GM12878 (cell line): ENCODE data around the gene CREB5. TPM values are rescaled to one million over a fixed set of nuclear protein-coding genes. Genes with fewer than 3 reads are reported as not detected.

Experiments
- ATAC-seq: fragments of 200-7000 bp; cut with Tn5 transposase; 3 replicates; pipeline ENCODE4 v1.9.1; 2020; ENCODE audit warnings: mild to moderate bottlenecking, moderate library complexity
- BruUV-seq: library from RNA; stranded (reverse); fragments of 400-500 nt; replicated peaks from 2 replicates; lab custom pipeline; 2021; lab: Mats Ljungman, UMichigan
- CTCF ChIA-PET: fragments of 300-600 bp; sonication (Branson Sonifier 250); formaldehyde crosslinking; extraction: SDS; loops from one replicate; lab custom pipeline; 2021; ENCODE audit warnings: inconsistent platforms; lab: Yijun Ruan, JAX
- POLR2A ChIA-PET: fragments of 350-600 bp; formaldehyde crosslinking; extraction: SDS; loops from one replicate; lab custom pipeline; 2021; ENCODE audit warnings: inconsistent platforms; lab: Charles Lee
- RAD21 ChIA-PET: fragments of 300-600 bp; sonication (Branson Sonifier 250); formaldehyde crosslinking; loops from one replicate; lab custom pipeline; 2023; ENCODE audit warnings: antibody characterized with exemption; ENCODE audit not compliant: unreplicated experiment; lab: Charles Lee
- SMC1A ChIA-PET: fragments of 300-600 bp; sonication (Branson Sonifier 250); formaldehyde crosslinking; loops from one replicate; lab custom pipeline; 2023; ENCODE audit not compliant: unreplicated experiment, uncharacterized antibody; lab: Charles Lee
- DNase-seq: peaks from one replicate; pipeline ENCODE4 v3.0.0-alpha.2; 2011; ENCODE audit warnings: low read depth, low spot score
- FAIRE-seq: peaks from 3 replicates; lab custom pipeline; 2011; peaks lifted over from hg19 to GRCh38; lab: Jason Lieb, UNC
- H2AFZ ChIP-seq: 2 replicates; pipeline ENCODE4 v1.6.0; 2011; ENCODE audit warnings: low read depth, low read length, control low read depth; ENCODE audit not compliant: control insufficient read depth
- H3K27ac ChIP-seq: 2 replicates; pipeline ENCODE4 v1.5.1; 2011; ENCODE audit warnings: control low read depth; ENCODE audit not compliant: control insufficient read depth, insufficient read depth
- H3K27me3 ChIP-seq, 2 experiments: replicated peaks in 1 of 2; 2 replicates each; pipeline versions ENCODE4 v1.6.0 to v1.6.1; 2011; ENCODE audit warnings: low read length in 1 of 2; ENCODE audit not compliant: control insufficient read depth in 2 of 2, insufficient read depth in 2 of 2
- H3K36me3 ChIP-seq, 2 experiments: 2 replicates each; pipeline ENCODE4 v1.5.1; 2011; ENCODE audit warnings: low read length in 1 of 2; ENCODE audit not compliant: control insufficient read depth in 2 of 2, insufficient read depth in 2 of 2
- H3K4me1 ChIP-seq: 2 replicates; pipeline ENCODE4 v1.6.1; 2011; ENCODE audit warnings: mild to moderate bottlenecking, low read length, moderate library complexity, mixed read lengths; ENCODE audit not compliant: control insufficient read depth, insufficient read depth
- H3K4me2 ChIP-seq: 2 replicates; pipeline ENCODE4 v1.6.0; 2011; ENCODE audit warnings: control low read depth; ENCODE audit not compliant: control insufficient read depth, insufficient read depth
- H3K4me3 ChIP-seq: fragments of 200-600 bp; sonication (generic); 2 replicates; pipeline ENCODE4 v1.5.1; 2016
- H3K79me2 ChIP-seq: 2 replicates; pipeline ENCODE4 v1.6.0; 2011; ENCODE audit warnings: low read length; ENCODE audit not compliant: control insufficient read depth, insufficient read depth
- H3K9ac ChIP-seq: 2 replicates; pipeline ENCODE4 v1.8.0; 2011; ENCODE audit warnings: low read length, control low read depth, mixed read lengths; ENCODE audit not compliant: control insufficient read depth, insufficient read depth
- H3K9me3 ChIP-seq: replicated peaks from 3 replicates; pipeline ENCODE4 v1.5.1; 2011; ENCODE audit warnings: mild to moderate bottlenecking, low read length; ENCODE audit not compliant: control insufficient read depth, insufficient read depth
- H4K20me1 ChIP-seq: 2 replicates; pipeline ENCODE4 v1.6.0; 2011; ENCODE audit not compliant: control insufficient read depth, insufficient read depth
- BACH1 ChIP-seq: fragments of 450-650 bp; IDR thresholded peaks from 2 replicates; pipeline ENCODE4 v1.6.1; 2017; ENCODE audit warnings: mild to moderate bottlenecking, borderline replicate concordance
- CBX3 ChIP-seq: fragments of 200-600 bp; sonication (generic); IDR thresholded peaks from 2 replicates; pipeline ENCODE4 v1.6.1; 2016; ENCODE audit warnings: low read depth, borderline replicate concordance
- CEBPZ ChIP-seq: fragments of 150-350 bp; IDR thresholded peaks from 2 replicates; pipeline ENCODE4 v1.6.1; 2016; ENCODE audit warnings: low read depth, low read length
- EED ChIP-seq: sonication (generic); IDR thresholded peaks from 2 replicates; pipeline ENCODE4 v1.6.1; 2016; ENCODE audit warnings: antibody characterized with exemption, low read depth
- ELK1 ChIP-seq: IDR thresholded peaks from 2 replicates; pipeline ENCODE4 v1.6.1; 2012; ENCODE audit warnings: low read depth, low read length, improper control_type of control experiment
- ETV6 ChIP-seq, 2 experiments: fragments of 450-650 bp in 1 of 2; IDR thresholded peaks in 1 of 2; conservative IDR thresholded peaks in 1 of 2; 2 replicates each; pipeline ENCODE4 v1.6.1; 2014; ENCODE audit warnings: antibody characterized with exemption in 1 of 2, borderline replicate concordance in 1 of 2, low read depth in 1 of 2, mild to moderate bottlenecking in 1 of 2, moderate library complexity in 1 of 2
- HCFC1 ChIP-seq: fragments of 150-350 bp; IDR thresholded peaks from 2 replicates; pipeline ENCODE4 v1.6.1; 2014; ENCODE audit warnings: low read length
- IRF3 ChIP-seq: fragments of 450-650 bp; IDR thresholded peaks from 2 replicates; pipeline ENCODE4 v1.6.1; 2014; ENCODE audit warnings: mild to moderate bottlenecking
- MEF2A ChIP-seq: IDR thresholded peaks from 2 replicates; pipeline ENCODE4 v1.6.1; 2011; ENCODE audit warnings: low read depth, mild to moderate bottlenecking, low read length, moderate library complexity; ENCODE audit not compliant: insufficient read depth
- MTA2 ChIP-seq: fragments of 450-650 bp; IDR thresholded peaks from 2 replicates; pipeline ENCODE4 v1.6.1; 2016; ENCODE audit warnings: low read depth, mild to moderate bottlenecking, moderate library complexity
- MXI1 ChIP-seq: fragments of 150-350 bp; IDR thresholded peaks from 2 replicates; pipeline ENCODE4 v1.6.1; 2011; ENCODE audit warnings: low read depth, mild to moderate bottlenecking, inconsistent platforms, low read length, improper control_type of control experiment
- SREBF2 ChIP-seq: IDR thresholded peaks from 2 replicates; pipeline ENCODE4 v1.6.1; 2012; ENCODE audit warnings: mild to moderate bottlenecking, low read length
- WGBS: methylation state at CpG from one replicate; pipeline ENCODE4 v1.1.6; 2016; ENCODE audit warnings: low lambda C conversion rate; ENCODE audit not compliant: insufficient replicate concordance, insufficient coverage; ENCODE audit errors: missing lambda C conversion rate; 5-methylcytosine and 5-hydroxymethylcytosine counted together
- in situ Hi-C: fragments of 300-500 bp; cut with MboI; formaldehyde crosslinking; loops from 9 replicates; pipeline ENCODE4 v1.14.3; 2018; ENCODE audit warnings: mixed read lengths
- intact Hi-C: fragments of 100-400 bp; cut with micrococcal nuclease; formaldehyde crosslinking; loops from one replicate; pipeline ENCODE4 v1.14.2; 2022; ENCODE audit not compliant: unreplicated experiment
- polyA plus RNA-seq, 11 experiments: library from polyadenylated mRNA; depleted of rRNA in 4 of 11; unstranded in 6 of 11; stranded (reverse) in 5 of 11; fragments of >200 nt; fragmentation: Nextera tagmentation in 4 of 11; fragmentation: Illumina TruSeq in 1 of 11; extraction: Ambion mirVana in 4 of 11; extraction: Trizol in 1 of 11; gene quantifications; 1 replicate in 1 of 11; 2 replicates in 10 of 11; pipeline versions ENCODE4 v1.2.1 to v1.2.3, GENCODE V29; 2011 to 2016; ENCODE audit warnings: inconsistent platforms in 2 of 11, missing spikeins in 2 of 11, low read depth in 1 of 11
- total RNA-seq, 4 experiments: library from RNA; depleted of rRNA in 3 of 4; stranded (reverse); fragments of >200 nt in 3 of 4; fragmentation: Illumina TruSeq in 1 of 4; extraction: Trizol in 1 of 4; gene quantifications; 2 replicates each; pipeline versions ENCODE4 v1.2.1 to v1.2.3, GENCODE V29; 2013 to 2021

Gene CREB5
- total and polyA plus RNA-seq, 10 of the 15 experiments (the other 5 are each of a cell fraction or from before 2014, with no cell fraction given) = 12.9 to 74.1 (median 53.0) TPM

- FAIRE-seq (no peak), DNase-seq (no peak), ATAC-seq (peak; percentile 84)
- Histone ChIP-seq H3K79me2 (no peaks in the 10 kb centered on the region), H4K20me1 (no peaks in the 10 kb centered on the region), H3K4me1 (no peaks in the 10 kb centered on the region; the same call in 1 of the 2 replicates), H3K36me3 (no peaks in the 10 kb centered on the region), H3K27ac (no peak overlapping the region), H3K4me2 (no peak overlapping the region), H3K9ac (no peak overlapping the region), H3K4me3 (no peak overlapping the region), H2AFZ (no peak overlapping the region), H3K9me3 (no peaks in the 10 kb centered on the region), H3K27me3 (no peaks in the 10 kb centered on the region)
- ChIA-PET POLR2A (no interaction called here), SMC1A (no interaction called here), CTCF (interaction anchor here (0.8 to 1.0 kb wide), 2 partner anchors 11 to 472 kb away, joined by 3 to 4 read pairs; no protein-coding TSS in a partner anchor), RAD21 (no interaction called here)
- in situ Hi-C loops = loop anchor here (5.0 kb wide), 1 partner anchor 475 kb away; no protein-coding TSS in a partner anchor
- BruUV-seq = no TSS peak
- WGBS = 17% methylated on average over 5 of the region's 5 CpGs
- intact Hi-C loops = no loop called here
- TF ChIP-seq EED (0 out of 2 replicates have a peak, but pooled peaks have one; percentile 15), MEF2A (no peak), ELK1 (no peak)
These were observed 30.2 kb upstream of the CREB5 start for GRCh38 chr7:28382144-28382543.

- Histone ChIP-seq H3K9ac (no peak overlapping the region), H4K20me1 (no peaks in the 10 kb centered on the region), H3K79me2 (no peaks in the 10 kb centered on the region), H3K36me3 (no peaks in the 10 kb centered on the region), H3K9me3 (no peaks in the 10 kb centered on the region), H2AFZ (no peak overlapping the region), H3K27ac (no peak overlapping the region), H3K4me1 (no peaks in the 10 kb centered on the region; the same call in 1 of the 2 replicates), H3K4me3 (no peak overlapping the region), H3K4me2 (no peak overlapping the region), H3K27me3 (no peaks in the 10 kb centered on the region)
- no TSS peak for BruUV-seq
- ChIA-PET RAD21 (no interaction called here), POLR2A (no interaction called here), CTCF (no interaction called here), SMC1A (no interaction called here)
- in situ Hi-C loops (loop anchor here (5.0 kb wide), 1 partner anchor 473 kb away; no protein-coding TSS in a partner anchor), intact Hi-C loops (no loop called here)
- FAIRE-seq (no peak), DNase-seq (no peak), ATAC-seq (no peak)
- WGBS = 28% methylated on average over 8 of the region's 8 CpGs
- TF ChIP-seq ETV6 (conservative IDR thresholded peaks at IDR 0.05 in 1 of 2, IDR thresholded peaks at IDR 0.05 in 1 of 2; ENCODE audit: borderline replicate concordance in 1 of 2, low read depth in 1 of 2) (no peak), MEF2A (no peak), CBX3 (no peak), MXI1 (no peak), SREBF2 (no peak), IRF3 (no peak), CEBPZ (no peak), BACH1 (no peak), MTA2 (no peak), HCFC1 (no peak)
These were observed 28.3 kb upstream of the CREB5 start for GRCh38 chr7:28383975-28384374.
